Epithelial cell of proximal tubule (primary cell): Measurements from ENCODE around the gene TMIGD1. TPM values are rescaled to one million over a fixed set of nuclear protein-coding genes. Genes with fewer than 3 reads are reported as not detected.

Experiments
- DNase-seq: peaks from one replicate; pipeline ENCODE4 v3.0.0-alpha.2; 2011; ENCODE audit warnings: low read depth
- H3K4me3 ChIP-seq: 2 replicates; pipeline ENCODE4 v1.5.1; 2011; ENCODE audit warnings: low read depth, mild to moderate bottlenecking, low read length
- total RNA-seq: library from RNA; depleted of rRNA; stranded (reverse); fragments of >200 nt; gene quantifications from 2 replicates; pipeline ENCODE4 v1.2.3, GENCODE V29; 2015
- TF ChIP-seq, protein P1 (sequence below): conservative IDR thresholded peaks from 2 replicates; pipeline ENCODE4 v1.5.1; 2012; ENCODE audit warnings: low read depth, mild to moderate bottlenecking, low read length

The TMIGD1 gene
- total RNA-seq, 1 donor from 2014 or later = not detected

GRCh38 chr17:30332057-30332542, 1.8 kb downstream of the TMIGD1 start:
- peak; percentile 97 for DNase-seq
- TF ChIP-seq, protein P1, sequence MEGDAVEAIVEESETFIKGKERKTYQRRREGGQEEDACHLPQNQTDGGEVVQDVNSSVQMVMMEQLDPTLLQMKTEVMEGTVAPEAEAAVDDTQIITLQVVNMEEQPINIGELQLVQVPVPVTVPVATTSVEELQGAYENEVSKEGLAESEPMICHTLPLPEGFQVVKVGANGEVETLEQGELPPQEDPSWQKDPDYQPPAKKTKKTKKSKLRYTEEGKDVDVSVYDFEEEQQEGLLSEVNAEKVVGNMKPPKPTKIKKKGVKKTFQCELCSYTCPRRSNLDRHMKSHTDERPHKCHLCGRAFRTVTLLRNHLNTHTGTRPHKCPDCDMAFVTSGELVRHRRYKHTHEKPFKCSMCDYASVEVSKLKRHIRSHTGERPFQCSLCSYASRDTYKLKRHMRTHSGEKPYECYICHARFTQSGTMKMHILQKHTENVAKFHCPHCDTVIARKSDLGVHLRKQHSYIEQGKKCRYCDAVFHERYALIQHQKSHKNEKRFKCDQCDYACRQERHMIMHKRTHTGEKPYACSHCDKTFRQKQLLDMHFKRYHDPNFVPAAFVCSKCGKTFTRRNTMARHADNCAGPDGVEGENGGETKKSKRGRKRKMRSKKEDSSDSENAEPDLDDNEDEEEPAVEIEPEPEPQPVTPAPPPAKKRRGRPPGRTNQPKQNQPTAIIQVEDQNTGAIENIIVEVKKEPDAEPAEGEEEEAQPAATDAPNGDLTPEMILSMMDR = no peak
- H3K4me3 ChIP-seq = peak overlapping the region; percentile 24

GRCh38 chr17:30326809-30327208, 7.0 kb downstream of the TMIGD1 start:
- no peak for DNase-seq
- TF ChIP-seq, protein P1 = no peak
- H3K4me3 ChIP-seq = no peak overlapping the region

DNA sequence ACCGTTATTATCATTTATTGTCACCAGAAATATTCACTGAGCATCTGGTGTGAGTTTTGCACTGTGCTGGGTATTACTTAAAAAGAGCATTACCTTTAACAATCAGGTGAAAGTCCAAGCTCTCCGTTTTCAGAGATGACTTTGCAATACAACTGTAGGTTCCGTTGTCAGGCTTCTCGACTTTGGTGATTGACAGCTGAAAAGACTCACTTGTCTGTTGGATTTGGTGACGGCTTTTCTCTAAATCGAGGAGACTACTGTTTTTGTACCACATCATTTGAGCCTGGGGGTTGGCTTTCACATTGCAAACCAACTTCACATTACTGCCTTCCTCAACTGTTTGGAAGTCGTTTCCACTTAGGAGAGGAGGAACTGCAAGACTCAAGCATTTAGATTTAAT, 9.1 kb downstream of the TMIGD1 start:
- TF ChIP-seq, protein P1 = no peak
- no peak for DNase-seq
- H3K4me3 ChIP-seq = no peak overlapping the region

- H3K4me3 ChIP-seq = no peak overlapping the region
- TF ChIP-seq, protein P1 = no peak
- DNase-seq = no peak
Measured at GRCh38 chr17:30323895-30324319, 9.9 kb downstream of the TMIGD1 start.

DNA sequence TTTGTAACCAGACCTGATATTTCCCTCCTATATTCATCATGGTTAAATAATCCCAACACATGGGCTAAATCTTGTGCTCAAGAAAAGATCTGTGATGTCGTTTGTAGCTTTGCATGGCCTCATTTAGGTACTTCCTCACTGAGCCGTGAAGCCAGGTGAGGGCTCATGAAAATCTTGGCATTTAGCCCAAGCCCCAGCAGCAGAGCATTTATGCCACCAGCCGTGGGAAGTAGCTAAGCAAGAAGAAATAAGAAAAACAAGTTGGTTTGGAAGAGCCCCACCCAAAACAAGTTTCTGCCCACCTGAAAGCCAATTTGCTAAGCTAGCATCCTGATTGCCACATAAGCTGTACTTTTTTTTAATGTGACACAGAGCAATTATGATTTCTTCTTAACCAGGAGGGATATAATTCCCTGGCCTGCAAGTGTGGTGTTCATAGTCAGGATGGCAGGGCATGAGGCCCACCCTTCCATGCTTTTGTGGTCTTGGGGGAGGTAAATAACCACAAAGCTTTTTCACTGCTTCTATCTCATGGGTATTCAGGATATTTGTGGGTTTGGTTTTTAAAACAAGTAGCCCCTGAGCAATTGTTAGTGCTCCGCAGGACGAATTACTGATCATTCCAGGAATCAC, 10.5 kb downstream of the TMIGD1 start:
- TF ChIP-seq, protein P1 = no peak
- no peak overlapping the region for H3K4me3 ChIP-seq
- no peak for DNase-seq

- TF ChIP-seq, protein P1 = no peak
- DNase-seq = no peak
- H3K4me3 ChIP-seq = no peak overlapping the region
Measured at GRCh38 chr17:30321314-30321713, 12.5 kb downstream of the TMIGD1 start.

- TF ChIP-seq, protein P1 = no peak
- H3K4me3 ChIP-seq = no peak overlapping the region
- DNase-seq = no peak
Measured at GRCh38 chr17:30318155-30318554, 15.7 kb downstream of the TMIGD1 start.
